Esophagus squamous epithelium (tissue), 4 donors: Measurements from ENCODE around the gene TTYH3.

ENCODE experiments used
- CTCF ChIP-seq, 6 experiments: fragments of 450-650 bp in 4 of 6; fragments of 200-600 bp in 2 of 6; sonication (generic) in 2 of 6; IDR thresholded peaks; one replicate each; pipeline ENCODE4 v1.5.1; 2016 to 2019; ENCODE audit warnings: antibody characterized with exemption in 6 of 6, mild to moderate bottlenecking in 4 of 6, moderate library complexity in 4 of 6
- POLR2A ChIP-seq, 4 donors: fragments of 450-650 bp; IDR thresholded peaks; one replicate each; pipeline ENCODE4 v1.6.1; 2017; ENCODE audit warnings: antibody characterized with exemption in 4 of 4, mild to moderate bottlenecking in 4 of 4, moderate library complexity in 3 of 4

- TF ChIP-seq CTCF (IDR thresholded peaks at IDR 0.05) (no peak), POLR2A (IDR thresholded peaks at IDR 0.05) (peak in 1 of 4 donors; percentile 20)
Measured at GRCh38 chr7:2633538-2634266, 1.9 kb downstream of the TTYH3 start.
